GM12873 (cell line): ENCODE data around the gene AATK.

Experiments used
- TF ChIP-seq, protein P1 (sequence below): IDR thresholded peaks from 2 replicates; pipeline ENCODE4 v1.5.1; 2012; ENCODE audit warnings: low read depth, mild to moderate bottlenecking, moderate library complexity, low read length, control low read depth; ENCODE audit not compliant: insufficient read depth; ENCODE audit errors: missing control alignments

AATK gene

DNA sequence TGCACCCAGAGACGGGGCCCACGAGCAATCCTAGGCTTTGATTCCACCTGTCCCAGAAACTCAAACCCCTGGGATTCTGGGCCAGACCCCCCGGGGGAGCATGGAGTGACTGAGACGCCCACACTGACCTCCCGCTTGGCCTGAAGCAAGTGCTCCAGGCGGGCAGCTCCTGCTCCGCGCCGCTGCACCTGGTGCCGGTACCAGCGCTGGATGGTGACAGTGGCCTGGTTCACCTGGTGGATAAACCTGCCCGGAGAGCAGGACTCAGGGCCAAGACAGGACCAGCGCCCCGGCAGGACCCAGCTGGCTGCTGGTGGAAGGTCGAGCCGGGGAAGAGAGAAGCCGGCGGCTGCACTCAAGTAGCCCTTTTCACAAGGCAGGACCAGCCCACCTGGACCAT lies 34.2 kb upstream of the AATK start:
- TF ChIP-seq, protein P1, sequence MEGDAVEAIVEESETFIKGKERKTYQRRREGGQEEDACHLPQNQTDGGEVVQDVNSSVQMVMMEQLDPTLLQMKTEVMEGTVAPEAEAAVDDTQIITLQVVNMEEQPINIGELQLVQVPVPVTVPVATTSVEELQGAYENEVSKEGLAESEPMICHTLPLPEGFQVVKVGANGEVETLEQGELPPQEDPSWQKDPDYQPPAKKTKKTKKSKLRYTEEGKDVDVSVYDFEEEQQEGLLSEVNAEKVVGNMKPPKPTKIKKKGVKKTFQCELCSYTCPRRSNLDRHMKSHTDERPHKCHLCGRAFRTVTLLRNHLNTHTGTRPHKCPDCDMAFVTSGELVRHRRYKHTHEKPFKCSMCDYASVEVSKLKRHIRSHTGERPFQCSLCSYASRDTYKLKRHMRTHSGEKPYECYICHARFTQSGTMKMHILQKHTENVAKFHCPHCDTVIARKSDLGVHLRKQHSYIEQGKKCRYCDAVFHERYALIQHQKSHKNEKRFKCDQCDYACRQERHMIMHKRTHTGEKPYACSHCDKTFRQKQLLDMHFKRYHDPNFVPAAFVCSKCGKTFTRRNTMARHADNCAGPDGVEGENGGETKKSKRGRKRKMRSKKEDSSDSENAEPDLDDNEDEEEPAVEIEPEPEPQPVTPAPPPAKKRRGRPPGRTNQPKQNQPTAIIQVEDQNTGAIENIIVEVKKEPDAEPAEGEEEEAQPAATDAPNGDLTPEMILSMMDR: no peak

DNA sequence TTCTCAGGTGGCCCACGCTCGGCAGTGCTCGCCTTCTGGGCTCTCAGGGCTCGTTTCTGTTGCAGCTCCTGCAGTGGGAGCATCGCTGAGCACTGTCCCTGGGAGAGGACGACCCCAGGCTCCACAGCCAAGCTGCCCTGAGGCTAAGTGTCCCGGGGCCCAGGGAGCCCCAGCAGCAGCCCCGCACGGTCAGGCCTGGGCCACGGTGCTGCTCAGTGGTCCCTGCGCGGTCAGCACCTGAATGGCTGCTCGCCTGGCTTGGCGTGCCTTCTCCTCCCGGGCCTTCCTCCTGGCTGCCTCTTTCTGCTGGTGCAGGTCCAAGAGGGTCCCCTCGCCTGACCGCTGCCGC lies 33.4 kb upstream of the AATK start:
- TF ChIP-seq, protein P1: no peak

DNA sequence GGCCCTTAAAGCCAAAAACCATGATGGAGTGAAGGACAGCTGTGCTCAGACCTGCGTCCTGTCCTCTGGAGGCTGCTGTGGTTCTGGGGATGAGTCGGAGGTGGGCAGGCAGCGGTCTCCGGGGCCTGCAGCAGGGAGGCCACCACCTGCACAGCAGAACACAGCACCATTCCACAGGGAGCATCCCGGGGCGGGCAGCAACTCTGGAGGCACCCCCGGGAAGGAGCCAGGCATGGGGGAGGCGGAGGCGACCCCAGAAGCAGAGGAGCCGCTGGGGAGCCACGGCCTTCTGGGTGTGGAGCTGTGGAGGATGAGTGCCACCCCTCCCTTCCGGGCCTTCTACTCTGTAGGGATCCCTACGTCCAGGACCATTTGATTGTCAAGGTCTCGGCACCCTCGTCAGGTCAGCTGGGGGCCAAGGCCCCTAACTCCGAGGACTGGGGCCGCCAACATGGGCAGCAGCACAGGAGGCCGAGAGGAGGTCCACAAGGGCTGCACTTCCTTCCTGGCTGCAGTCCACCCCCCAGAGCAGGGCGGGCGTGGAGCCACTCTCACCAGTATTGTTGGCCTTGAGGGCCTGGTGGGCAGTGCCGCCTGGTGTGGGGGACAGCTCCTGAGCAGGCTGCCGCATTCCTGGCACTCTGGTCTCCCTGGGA lies 32.9 kb upstream of the AATK start:
- TF ChIP-seq, protein P1: no peak

DNA sequence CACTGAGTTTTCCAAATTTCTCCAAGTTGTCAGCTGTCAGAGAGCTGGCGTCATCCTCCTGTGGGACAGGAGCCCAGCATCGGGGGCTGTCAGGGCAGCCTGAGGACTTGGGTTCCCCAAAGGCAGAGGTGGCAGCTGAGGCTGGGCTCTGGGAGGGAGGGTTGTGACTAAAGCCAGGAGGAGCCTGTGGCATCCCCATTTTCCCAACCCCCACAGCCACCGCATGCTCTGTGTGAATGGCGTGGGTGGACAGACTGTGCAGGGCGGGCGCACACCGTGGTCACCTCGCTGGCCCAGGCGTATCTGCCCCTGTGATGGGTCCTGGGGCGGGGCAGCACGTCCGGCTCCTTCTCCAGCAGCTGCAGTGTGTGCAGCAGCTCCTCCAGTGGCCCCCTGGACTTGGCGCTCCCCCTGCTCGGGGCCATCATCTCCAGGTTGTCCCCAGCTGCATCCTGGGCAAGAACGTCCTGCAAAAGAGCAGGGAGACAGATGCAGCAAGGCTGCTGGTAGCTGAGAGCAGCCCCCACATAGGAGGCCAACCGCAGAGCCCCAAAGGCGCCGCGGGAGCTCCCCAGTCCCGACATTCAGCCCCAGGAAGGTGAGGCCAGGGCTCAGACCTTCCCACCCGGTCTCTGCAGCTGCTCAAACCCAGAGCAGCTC lies 31.9 kb upstream of the AATK start:
- TF ChIP-seq, protein P1: no peak

DNA sequence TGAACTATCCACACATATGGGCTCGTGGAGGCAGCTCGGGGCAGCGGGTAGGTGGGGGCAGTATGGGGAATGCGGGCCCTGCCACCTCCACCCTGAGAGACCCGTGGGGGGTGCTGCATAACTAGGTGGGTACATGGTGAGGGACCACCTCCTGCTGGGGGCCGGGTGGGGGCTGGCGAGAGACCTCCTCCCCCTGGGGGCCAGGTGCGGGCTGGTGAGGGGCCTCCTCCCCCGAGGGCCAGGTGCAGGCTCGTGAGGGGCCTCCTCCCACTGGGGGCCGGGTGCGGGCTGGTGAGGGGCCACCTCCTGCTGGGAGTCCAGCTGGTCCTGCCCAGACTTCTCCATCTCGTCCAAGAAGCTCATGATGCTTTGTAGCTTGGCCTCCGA lies 31.4 kb upstream of the AATK start:
- TF ChIP-seq, protein P1: no peak

DNA sequence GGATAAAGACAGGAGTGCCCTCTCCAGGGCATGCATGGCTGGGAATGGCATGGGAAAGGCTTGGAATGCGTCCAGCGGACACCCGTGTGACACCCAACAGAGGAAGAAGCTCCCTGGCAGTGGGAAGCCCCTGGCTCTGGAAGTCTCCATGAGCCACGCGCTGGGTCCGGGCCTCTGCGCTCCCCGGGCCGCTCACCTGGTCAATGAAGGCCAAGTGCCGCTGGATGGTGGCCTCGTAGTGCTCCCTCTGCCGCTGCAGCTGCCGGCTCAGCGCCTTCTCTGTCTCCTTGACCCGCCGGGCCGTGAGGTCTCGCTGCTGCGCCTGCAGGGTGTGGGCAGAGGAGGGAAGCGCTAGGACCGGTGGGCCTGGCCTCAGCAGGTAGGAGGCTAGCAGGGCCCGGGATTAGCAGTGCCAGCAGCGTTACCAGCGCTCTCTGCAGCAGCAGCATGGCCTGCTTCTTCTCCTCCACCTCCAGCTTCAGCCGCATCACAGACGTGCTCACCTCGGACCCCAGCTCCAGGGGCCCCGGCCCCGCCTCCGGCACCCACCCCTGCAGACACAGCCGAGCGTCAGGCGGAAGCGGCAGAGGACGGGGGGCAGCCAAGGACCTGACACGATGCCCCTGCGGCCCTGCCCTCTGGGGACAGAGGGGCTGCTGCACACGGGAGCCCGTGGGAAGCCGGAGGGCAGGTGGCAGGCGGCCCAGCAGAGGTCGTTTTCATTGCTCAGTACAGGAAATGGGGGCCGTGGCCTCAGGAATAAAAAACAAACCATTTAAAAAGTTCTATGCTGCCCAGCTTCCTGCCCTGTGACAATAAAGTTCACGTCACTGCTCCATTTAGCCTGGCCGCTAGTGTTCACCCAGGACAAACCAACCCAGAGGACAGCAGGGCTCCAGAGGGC lies 30.7 kb upstream of the AATK start:
- TF ChIP-seq, protein P1: no peak

DNA sequence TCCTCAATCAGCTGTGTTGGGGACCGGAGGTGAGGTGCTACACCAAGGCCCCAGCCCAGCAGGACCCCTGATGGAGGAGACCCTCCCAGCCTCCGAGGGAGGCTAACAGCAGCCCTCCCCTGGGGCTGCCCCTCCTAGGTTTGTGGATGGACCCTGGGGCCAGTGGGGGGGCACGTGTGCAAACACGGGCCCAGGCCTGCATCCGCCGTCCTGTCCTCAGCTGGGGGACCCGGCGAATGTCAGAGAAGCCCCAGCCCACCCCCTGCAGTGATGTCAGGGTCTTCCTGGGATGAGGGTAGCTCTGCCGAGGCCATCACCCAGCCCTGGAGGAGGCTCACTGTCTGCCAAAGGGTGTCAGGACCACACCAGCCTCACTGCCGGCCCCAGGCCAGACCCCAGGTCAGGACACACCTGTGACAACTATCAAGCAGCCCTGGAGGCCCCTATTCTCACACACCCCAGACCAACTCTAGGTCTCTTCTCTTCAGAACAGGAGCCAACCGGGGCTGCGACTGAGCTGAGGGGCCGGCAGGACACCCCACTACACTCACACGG lies 30.0 kb upstream of the AATK start:
- TF ChIP-seq, protein P1: no peak
